ENCODE results near the gene PTPRD.

- TF ChIP-seq TAF1 (IDR thresholded peaks at IDR 0.05; ENCODE audit: borderline replicate concordance, insufficient read depth, low read length) (no peak), POLR2AphosphoS5 (IDR thresholded peaks at IDR 0.05; ENCODE audit: low read depth, low read length) (no peak), SIN3A (IDR thresholded peaks at IDR 0.05; ENCODE audit: borderline replicate concordance, insufficient read depth, low read length) (no peak), REST (IDR thresholded peaks at IDR 0.05; ENCODE audit: insufficient read depth in 1 of 2, low read depth in 2 of 2, low read length in 2 of 2) (no peak), FOXP2 (optimal IDR thresholded peaks at IDR 0.05; ENCODE audit: borderline replicate concordance, extremely low read depth, extremely low read length, insufficient read depth) (no peak)
These were observed 1648.9 kb downstream of the PTPRD start for GRCh38 chr9:8963885-8964284.

Data from PFSK-1 (cell line).